HEK293 (cell line): ENCODE results near the gene SEC11A.
A peak's percentile ranks its signal among the peaks of the same experiment; 100 is the strongest.

Experiments
- HIC1 ChIP-seq: fragments of 450-650 bp; formaldehyde crosslinking; IDR thresholded peaks from 2 replicates; pipeline ENCODE4 v1.5.1; 2016; ENCODE audit warnings: missing biosample characterization, missing genetic modification characterization
- HOXC10 ChIP-seq: sonication (generic); formaldehyde crosslinking; IDR thresholded peaks from 2 replicates; pipeline ENCODE4 v1.8.1; 2023; ENCODE audit warnings: mild to moderate bottlenecking, missing genetic modification reagents
- KLF16 ChIP-seq: fragments of 450-650 bp; formaldehyde crosslinking; IDR thresholded peaks from 2 replicates; pipeline ENCODE4 v1.5.1; 2017; ENCODE audit warnings: missing biosample characterization, missing genetic modification characterization
- RBAK ChIP-seq: fragments of 450-650 bp; formaldehyde crosslinking; IDR thresholded peaks from 2 replicates; pipeline ENCODE4 v1.5.1; 2016; ENCODE audit warnings: missing biosample characterization, missing genetic modification characterization
- TSHZ1 ChIP-seq: fragments of 450-650 bp; formaldehyde crosslinking; IDR thresholded peaks from 2 replicates; pipeline ENCODE4 v1.5.1; 2016; ENCODE audit warnings: missing biosample characterization, missing genetic modification characterization, borderline replicate concordance
- WT1 ChIP-seq: fragments of 450-650 bp; formaldehyde crosslinking; IDR thresholded peaks from 2 replicates; pipeline ENCODE4 v1.5.1; 2016; ENCODE audit warnings: missing biosample characterization, missing genetic modification characterization
- ZBTB11 ChIP-seq: fragments of 450-650 bp; formaldehyde crosslinking; conservative IDR thresholded peaks from 2 replicates; pipeline ENCODE4 v1.5.1; 2016; ENCODE audit warnings: low read depth, missing biosample characterization, missing genetic modification characterization
- ZBTB21 ChIP-seq: fragments of 450-650 bp; formaldehyde crosslinking; IDR thresholded peaks from 2 replicates; pipeline ENCODE4 v1.5.1; 2017; ENCODE audit warnings: missing biosample characterization, missing genetic modification characterization
- ZEB2 ChIP-seq: fragments of 450-650 bp; formaldehyde crosslinking; IDR thresholded peaks from 2 replicates; pipeline ENCODE4 v1.5.1; 2016; ENCODE audit warnings: missing biosample characterization, missing genetic modification characterization
- ZIC2 ChIP-seq: fragments of 450-650 bp; formaldehyde crosslinking; IDR thresholded peaks from 2 replicates; pipeline ENCODE4 v1.5.1; 2016; ENCODE audit warnings: missing biosample characterization, missing genetic modification characterization
- ZNF133 ChIP-seq: fragments of 450-650 bp; formaldehyde crosslinking; IDR thresholded peaks from 2 replicates; pipeline ENCODE4 v1.5.1; 2016; ENCODE audit warnings: missing biosample characterization, missing genetic modification characterization
- ZNF18 ChIP-seq: fragments of 450-650 bp; formaldehyde crosslinking; IDR thresholded peaks from 2 replicates; pipeline ENCODE4 v1.5.1; 2016; ENCODE audit warnings: missing biosample characterization, missing genetic modification characterization
- ZNF2 ChIP-seq: fragments of 450-650 bp; formaldehyde crosslinking; IDR thresholded peaks from 2 replicates; pipeline ENCODE4 v1.5.1; 2016; ENCODE audit warnings: missing biosample characterization, missing genetic modification characterization
- ZNF24 ChIP-seq: fragments of 450-650 bp; formaldehyde crosslinking; IDR thresholded peaks from 2 replicates; pipeline ENCODE4 v1.5.1; 2016; ENCODE audit warnings: missing biosample characterization, missing genetic modification characterization
- ZNF362 ChIP-seq: fragments of 450-650 bp; formaldehyde crosslinking; IDR thresholded peaks from 2 replicates; pipeline ENCODE4 v1.5.1; 2016; ENCODE audit warnings: missing biosample characterization, missing genetic modification characterization
- ZNF391 ChIP-seq: fragments of 450-650 bp; formaldehyde crosslinking; IDR thresholded peaks from 2 replicates; pipeline ENCODE4 v1.5.1; 2016; ENCODE audit warnings: low read depth, missing biosample characterization, missing genetic modification characterization, borderline replicate concordance
- ZNF404 ChIP-seq: fragments of 450-650 bp; formaldehyde crosslinking; IDR thresholded peaks from 2 replicates; pipeline ENCODE4 v1.5.1; 2017; ENCODE audit warnings: missing biosample characterization, missing genetic modification characterization
- ZNF423 ChIP-seq: fragments of 450-650 bp; formaldehyde crosslinking; IDR thresholded peaks from 2 replicates; pipeline ENCODE4 v1.5.1; 2016; ENCODE audit warnings: missing biosample characterization, missing genetic modification characterization
- ZNF433 ChIP-seq: fragments of 450-650 bp; formaldehyde crosslinking; IDR thresholded peaks from 2 replicates; pipeline ENCODE4 v1.5.1; 2016; ENCODE audit warnings: missing biosample characterization, missing genetic modification characterization, low read depth
- ZNF521 ChIP-seq: fragments of 450-650 bp; formaldehyde crosslinking; IDR thresholded peaks from 2 replicates; pipeline ENCODE4 v1.5.1; 2017; ENCODE audit warnings: missing biosample characterization, mild to moderate bottlenecking, missing genetic modification characterization
- ZNF561 ChIP-seq: fragments of 450-650 bp; IDR thresholded peaks from 2 replicates; pipeline ENCODE4 v1.5.1; 2018; ENCODE audit warnings: missing biosample characterization, missing genetic modification characterization, borderline replicate concordance
- ZNF610 ChIP-seq: fragments of 450-650 bp; formaldehyde crosslinking; IDR thresholded peaks from 2 replicates; pipeline ENCODE4 v1.5.1; 2016; ENCODE audit warnings: missing biosample characterization, missing genetic modification characterization, borderline replicate concordance
- ZNF747 ChIP-seq: fragments of 450-650 bp; formaldehyde crosslinking; IDR thresholded peaks from 2 replicates; pipeline ENCODE4 v1.5.1; 2016; ENCODE audit warnings: missing biosample characterization, missing genetic modification characterization
- ZNF76 ChIP-seq: fragments of 450-650 bp; formaldehyde crosslinking; IDR thresholded peaks from 2 replicates; pipeline ENCODE4; 2016; ENCODE audit warnings: low read depth, missing biosample characterization, missing genetic modification characterization, borderline replicate concordance
- ZSCAN16 ChIP-seq: fragments of 450-650 bp; formaldehyde crosslinking; IDR thresholded peaks from 2 replicates; pipeline ENCODE4 v1.5.1; 2016; ENCODE audit warnings: missing biosample characterization, missing genetic modification characterization
- ZXDB ChIP-seq: fragments of 450-650 bp; formaldehyde crosslinking; IDR thresholded peaks from 2 replicates; pipeline ENCODE4 v1.5.1; 2016; ENCODE audit warnings: missing biosample characterization, missing genetic modification characterization

The SEC11A gene

GRCh38 chr15:84716036-84716732, at the start of gene SEC11A (continued):
- TF ChIP-seq TSHZ1 (tag by site-specific recombination) (peak; percentile 15; the same call in 1 of the 2 replicates), KLF16 (tag by site-specific recombination) (peak; percentile 97), ZIC2 (tag by site-specific recombination) (peak; percentile 29; the same call in 1 of the 2 replicates), ZNF24 (tag by site-specific recombination) (0 out of 2 replicates have a peak, but pooled peaks have one; percentile 42), ZNF521 (tag by site-specific recombination) (no peak), ZBTB11 (peak; percentile 98), RBAK (tag by site-specific recombination) (no peak), ZNF404 (tag by site-specific recombination) (no peak), ZNF561 (tag by site-specific recombination) (peak; percentile 99), ZNF18 (tag by site-specific recombination) (peak; percentile 70), HOXC10 (CRISPR knock-in tag) (no peak), ZSCAN16 (tag by site-specific recombination) (no peak; the same call in 1 of the 2 replicates), ZXDB (tag by site-specific recombination) (peak; percentile 97), ZNF747 (tag by site-specific recombination) (no peak), ZNF423 (no peak), WT1 (tag by site-specific recombination) (no peak; the same call in none of the 2 replicates), HIC1 (peak; percentile 100), ZBTB21 (tag by site-specific recombination) (peak; percentile 20; the same call in 1 of the 2 replicates), ZNF2 (tag by site-specific recombination) (peak; percentile 67), ZNF76 (tag by site-specific recombination) (peak; percentile 63), ZNF133 (tag by site-specific recombination) (no peak), ZNF391 (tag by site-specific recombination) (no peak; the same call in 1 of the 2 replicates), ZEB2 (tag by site-specific recombination) (peak; percentile 91), ZNF610 (tag by site-specific recombination) (0 out of 2 replicates have a peak, but pooled peaks have one; percentile 58), ZNF362 (tag by site-specific recombination) (no peak), ZNF433 (no peak)
